Measurements from ENCODE around the gene LPP. TPM values are rescaled to one million over a fixed set of nuclear protein-coding genes. Genes with fewer than 3 reads are reported as not detected.

Gene LPP
- total and polyA plus RNA-seq, 2 of the 4 experiments (the other 2 are of a cell fraction) = 16.0 to 130 TPM

DNA sequence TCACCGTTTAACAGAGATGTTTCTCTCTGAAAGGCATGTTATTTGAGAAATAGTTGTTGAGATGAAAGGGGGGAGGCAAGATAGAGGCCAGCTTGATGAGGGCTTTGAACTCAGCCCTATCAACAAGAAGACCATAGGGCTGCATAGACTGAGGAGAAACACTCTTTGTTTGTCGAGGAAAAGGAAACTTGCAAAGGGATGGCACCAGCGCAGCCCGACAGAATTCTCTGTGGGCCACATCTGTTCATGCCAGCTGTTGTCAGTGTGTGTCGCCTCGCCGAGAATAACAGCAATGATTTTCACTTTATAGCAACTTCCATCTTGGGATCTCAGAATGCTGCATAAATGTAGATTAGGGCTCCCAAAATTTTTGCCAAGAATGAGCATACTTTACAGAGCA, 539.5 kb downstream of the LPP start:
- Histone ChIP-seq H4K8ac (ENCODE audit: low read depth in 2 of 2, low read length in 2 of 2) (no peak overlapping the region), H3K23ac (ENCODE audit: low read depth, low read length) (no peak overlapping the region), H2BK120ac (ENCODE audit: low read depth, low read length) (no peak overlapping the region), H3K9ac (ENCODE audit: low read depth, low read length) (no peak overlapping the region), H3K36me3 (ENCODE audit: control insufficient read depth, insufficient read depth, low read length) (no peaks in the 10 kb centered on the region), H3K56ac (ENCODE audit: extremely low read depth, insufficient read depth, low read length) (no peak overlapping the region), H2BK15ac (ENCODE audit: low read depth, low read length) (no peak overlapping the region), H2BK5ac (ENCODE audit: low read depth, low read length, poor library complexity, severe bottlenecking) (no peak overlapping the region), H4K20me1 (ENCODE audit: insufficient read depth, low read length) (peaks cover 15% of the 10 kb centered on the region; the same call in 1 of the 2 replicates), H2BK20ac (ENCODE audit: low read depth, low read length) (no peak overlapping the region), H3K79me1 (ENCODE audit: low read depth in 1 of 2, low read length in 2 of 2) (peaks cover 39 to 61% of the 10 kb centered on the region in 2 experiments), H3K27ac (ENCODE audit: insufficient read depth, low read length) (no peak overlapping the region), H3K14ac (replicated peaks; ENCODE audit: low read depth, low read length) (no peak overlapping the region), H2AFZ (replicated peaks; ENCODE audit: low read length, poor library complexity) (no peak overlapping the region), H2AK5ac (ENCODE audit: low read depth, low read length) (no peak overlapping the region), H3K4me2 (ENCODE audit: low read depth, low read length) (no peak overlapping the region), H3K4me1 (ENCODE audit: control insufficient read depth, insufficient read depth, low read length) (peaks cover 3% of the 10 kb centered on the region), H3K27me3 (ENCODE audit: control insufficient read depth, insufficient read depth, low read length) (no peaks in the 10 kb centered on the region), H3K4ac (ENCODE audit: low read depth, low read length) (no peak overlapping the region), H3K18ac (ENCODE audit: low read depth, low read length) (no peak overlapping the region), H3K9me1 (ENCODE audit: insufficient read depth, low read length) (peaks cover 3% of the 10 kb centered on the region), H2AK9ac (replicated peaks; ENCODE audit: low read depth, low read length, poor library complexity) (no peak overlapping the region), H4K5ac (ENCODE audit: low read depth, low read length) (no peak overlapping the region), H3K9me3 (ENCODE audit: control insufficient read depth, insufficient read depth, low read length) (no peaks in the 10 kb centered on the region), H3K4me3 (ENCODE audit: insufficient read depth, low read depth, low read length) (no peak overlapping the region), H4K91ac (ENCODE audit: insufficient read depth, low read depth, low read length) (no peak overlapping the region)
- CTCF ChIA-PET = no interaction called here
- intact Hi-C loops (cut with micrococcal nuclease) (no loop called here), dilution Hi-C loops (cut with HindIII; ENCODE audit: low sequenced_read_pairs, unreplicated experiment) (no loop called here), in situ Hi-C loops (cut with MboI; ENCODE audit: low sequenced_read_pairs) (loop anchor here (25.0 kb wide), 1 partner anchor 956 kb away; the partner anchor contains the start of gene BCL6)
- DNase-seq (no peak), ATAC-seq (ENCODE audit: low read depth) (no peak)
- POLR2A ChIA-PET (ENCODE audit: unreplicated experiment) = no interaction called here
- TF ChIP-seq MAZ (IDR thresholded peaks at IDR 0.05; ENCODE audit: borderline replicate concordance, low read depth, low read length) (no peak), SMC3 (IDR thresholded peaks at IDR 0.05; ENCODE audit: low read depth, low read length) (no peak), MAFK (IDR thresholded peaks at IDR 0.05; ENCODE audit: low read depth, low read length) (no peak), BHLHE40 (IDR thresholded peaks at IDR 0.05; ENCODE audit: low read depth, low read length) (no peak), RCOR1 (IDR thresholded peaks at IDR 0.05; ENCODE audit: insufficient replicate concordance, low read length) (no peak)
- TF ChIP-seq, protein P1, sequence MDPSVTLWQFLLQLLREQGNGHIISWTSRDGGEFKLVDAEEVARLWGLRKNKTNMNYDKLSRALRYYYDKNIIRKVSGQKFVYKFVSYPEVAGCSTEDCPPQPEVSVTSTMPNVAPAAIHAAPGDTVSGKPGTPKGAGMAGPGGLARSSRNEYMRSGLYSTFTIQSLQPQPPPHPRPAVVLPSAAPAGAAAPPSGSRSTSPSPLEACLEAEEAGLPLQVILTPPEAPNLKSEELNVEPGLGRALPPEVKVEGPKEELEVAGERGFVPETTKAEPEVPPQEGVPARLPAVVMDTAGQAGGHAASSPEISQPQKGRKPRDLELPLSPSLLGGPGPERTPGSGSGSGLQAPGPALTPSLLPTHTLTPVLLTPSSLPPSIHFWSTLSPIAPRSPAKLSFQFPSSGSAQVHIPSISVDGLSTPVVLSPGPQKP (IDR thresholded peaks at IDR 0.05; ENCODE audit: borderline replicate concordance, low read depth, low read length) = no peak
- WGBS, 2 experiments (ENCODE audit: extremely low coverage in 2 of 2, insufficient read length in 1 of 2) = 0% methylated on average over 1 of the region's 7 CpGs; no CpG with 5 or more reads in 1 of the 2 experiments
- BruUV-seq (replicated peaks) = no TSS peak
